Ammon's horn (tissue), 1 donor: ENCODE data around the gene DDX53.
A peak's percentile ranks its signal among the peaks of the same experiment; 100 is the strongest.

Experiments
- DNase-seq: peaks from one replicate; pipeline ENCODE4 v3.0.0-alpha.2; 2016; ENCODE audit warnings: low spot score

Gene DDX53

DNA sequence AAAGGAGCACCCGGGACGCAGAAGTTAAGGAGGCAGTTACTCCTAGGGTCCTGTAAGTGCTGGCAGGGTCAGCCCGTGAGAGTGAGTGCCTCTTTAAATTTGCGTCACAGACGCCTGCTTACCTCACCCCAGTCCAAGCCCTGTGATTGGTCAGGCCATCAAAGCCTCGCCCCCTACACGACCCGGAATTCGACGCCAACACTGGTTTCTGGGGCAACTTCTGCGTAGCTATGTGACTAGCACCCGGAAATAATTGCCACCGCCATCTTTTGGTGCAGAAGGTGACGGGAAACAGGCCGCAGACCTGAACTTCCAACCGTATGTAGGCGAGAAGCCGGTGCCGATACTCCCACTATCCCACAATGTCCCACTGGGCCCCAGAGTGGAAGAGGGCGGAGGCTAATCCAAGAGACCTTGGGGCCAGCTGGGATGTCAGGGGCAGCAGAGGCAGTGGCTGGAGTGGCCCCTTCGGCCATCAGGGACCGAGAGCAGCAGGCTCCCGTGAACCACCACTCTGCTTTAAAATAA is at the start of gene DDX53:
DDX53 (plus strand) TSS at position 265 of the 528 bp plus-strand sequence; CDS start at position 363, 98 bp downstream.
- DNase-seq, result no peak

DNA sequence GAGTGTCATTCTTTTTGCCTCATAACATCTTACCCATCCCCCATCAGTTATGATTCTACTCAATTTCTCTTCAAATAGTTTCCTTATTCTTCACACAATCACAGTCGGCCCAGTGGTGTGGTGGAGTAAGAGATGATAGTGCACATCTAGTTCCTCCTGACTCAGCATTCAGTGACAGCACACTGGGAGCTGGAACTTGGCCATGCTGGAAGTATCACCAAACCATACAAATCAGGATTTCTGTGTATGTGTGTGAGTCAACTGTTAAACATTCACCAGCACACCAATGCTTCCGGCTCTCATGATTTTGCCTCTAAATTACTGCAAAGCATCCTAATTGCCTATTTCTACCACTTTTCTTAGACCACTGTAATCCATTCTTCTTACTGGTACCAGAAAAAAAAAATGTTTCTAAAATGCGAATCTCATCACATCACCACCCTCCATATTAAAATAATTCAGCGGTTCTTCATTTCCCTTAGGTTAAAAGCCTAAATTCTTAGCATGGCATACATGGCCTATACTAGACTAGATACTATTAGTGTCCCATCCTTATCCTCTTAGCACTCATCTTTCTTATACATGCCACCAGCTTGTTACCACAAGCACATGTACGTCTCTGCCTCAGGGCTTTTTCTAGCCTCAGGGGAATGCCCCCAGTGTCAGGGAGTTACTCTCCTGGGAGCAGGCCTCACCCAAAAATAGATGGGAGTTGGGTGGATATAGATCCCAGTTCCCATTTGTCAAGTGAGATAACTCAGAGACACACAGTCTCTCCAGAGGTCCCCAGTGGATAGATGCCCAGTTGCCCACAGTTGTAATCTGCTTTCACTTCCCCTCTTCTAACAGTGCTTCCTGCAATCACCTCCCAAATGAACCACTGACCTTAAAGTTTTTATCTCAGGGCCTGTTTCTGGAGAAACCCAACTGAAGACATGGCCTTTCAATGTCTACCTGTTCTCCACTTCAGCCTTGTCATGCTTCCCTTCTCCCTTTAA is 49.2 kb upstream of the DDX53 start:
- peak; percentile 3 for DNase-seq

- DNase-seq, result no peak
Measured at GRCh38 chrX:22952010-22952409, 47.8 kb upstream of the DDX53 start.

DNA sequence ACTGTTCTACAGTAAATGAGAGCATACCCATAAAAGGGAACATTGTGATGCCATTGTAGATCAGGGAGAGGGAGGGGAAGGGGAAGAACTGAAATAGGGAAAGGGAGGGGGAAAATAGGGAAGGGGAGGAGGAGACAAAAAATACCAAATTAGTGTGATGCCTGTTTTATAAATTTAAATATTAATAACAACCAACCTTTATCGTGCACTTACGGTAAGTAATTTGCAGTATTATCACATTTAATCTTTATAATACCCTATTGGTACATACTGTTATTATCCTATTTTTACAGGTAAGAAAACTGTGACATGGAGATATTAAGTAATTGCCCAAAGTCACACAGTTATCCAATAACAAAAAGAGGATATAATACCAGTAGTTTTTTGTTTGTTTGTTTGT is 41.5 kb upstream of the DDX53 start:
- DNase-seq, result no peak

GRCh38 chrX:22959204-22959920 is 40.4 kb upstream of the DDX53 start:
- no peak for DNase-seq

- DNase-seq, result no peak
Measured at GRCh38 chrX:22963196-22963595, 36.6 kb upstream of the DDX53 start.

DNA sequence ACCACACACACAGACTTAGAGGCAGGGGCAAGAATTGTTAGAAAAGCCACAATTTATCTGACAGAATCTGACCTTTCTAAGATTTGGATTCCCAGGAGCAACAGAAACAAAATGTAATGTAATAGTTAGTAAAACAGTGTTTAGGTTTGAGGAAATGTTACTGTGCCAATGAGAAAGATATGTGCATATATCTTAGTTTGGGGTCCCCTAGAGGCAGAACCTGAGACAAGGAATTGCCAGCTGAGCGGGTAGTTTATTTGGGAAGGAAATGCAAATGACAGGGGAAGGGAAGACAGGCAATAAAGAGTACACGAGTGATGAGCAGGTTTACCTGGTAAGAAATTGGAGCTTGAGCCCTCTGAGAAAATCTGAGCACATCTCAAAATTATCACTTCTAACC is 31.3 kb upstream of the DDX53 start:
- DNase-seq, result no peak

DNA sequence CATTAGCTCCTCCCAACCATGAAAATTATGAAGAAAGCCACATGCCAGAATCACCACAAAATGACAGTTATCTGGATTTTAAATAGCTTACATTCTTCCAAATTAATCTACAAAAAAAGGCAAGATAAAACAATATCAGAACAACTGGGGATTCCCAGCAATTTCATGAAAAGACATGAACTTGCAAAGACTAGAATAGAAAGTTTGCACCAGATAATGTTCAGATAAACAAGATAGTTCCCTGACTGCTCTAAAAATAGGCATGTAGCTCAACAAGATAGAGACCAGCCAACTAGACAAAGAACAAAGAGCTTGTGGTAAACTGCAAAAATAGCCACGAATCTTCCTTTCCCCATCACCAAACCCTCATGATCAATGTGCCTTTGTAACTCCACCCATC is 30.3 kb upstream of the DDX53 start:
- DNase-seq, result no peak

- no peak for DNase-seq
Measured at GRCh38 chrX:22970861-22971260, 28.9 kb upstream of the DDX53 start.

DNA sequence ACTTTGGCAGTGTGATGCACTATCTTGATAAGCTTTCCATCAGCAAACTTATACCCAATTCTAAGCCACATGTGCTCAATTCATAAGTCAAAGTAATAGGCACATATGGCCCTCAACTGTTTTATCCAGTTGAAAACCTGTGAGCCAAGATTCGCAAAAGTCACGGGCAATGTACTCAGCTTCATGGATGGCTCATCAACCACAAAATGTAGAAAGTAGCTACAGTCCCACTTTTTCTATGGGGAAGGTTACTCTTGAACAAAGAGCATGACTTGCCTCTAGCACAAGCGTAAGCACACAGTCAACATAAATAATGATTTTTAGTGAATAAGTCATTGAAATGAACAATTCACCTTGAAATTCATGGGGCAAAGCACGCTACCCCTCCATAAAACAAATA is 25.1 kb upstream of the DDX53 start:
- no peak for DNase-seq

DNA sequence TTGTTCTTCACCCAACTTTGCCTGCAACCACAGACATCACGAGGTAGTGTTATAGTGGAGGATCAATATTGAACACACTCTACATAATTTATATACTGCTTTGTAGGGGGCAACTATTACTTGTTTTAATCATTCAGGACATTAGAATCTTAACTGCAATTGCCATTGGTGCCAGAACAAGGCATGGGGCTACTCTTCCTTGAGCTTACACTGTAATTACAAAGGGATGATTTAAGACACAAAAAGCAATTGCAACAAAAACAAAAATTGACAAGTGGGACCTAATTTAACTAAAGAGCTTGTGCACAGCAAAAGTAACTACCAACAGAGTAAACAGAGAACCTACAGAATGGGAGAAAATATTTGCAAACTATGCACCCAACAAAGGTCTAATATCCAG is 24.0 kb upstream of the DDX53 start:
- DNase-seq, result no peak

DNA sequence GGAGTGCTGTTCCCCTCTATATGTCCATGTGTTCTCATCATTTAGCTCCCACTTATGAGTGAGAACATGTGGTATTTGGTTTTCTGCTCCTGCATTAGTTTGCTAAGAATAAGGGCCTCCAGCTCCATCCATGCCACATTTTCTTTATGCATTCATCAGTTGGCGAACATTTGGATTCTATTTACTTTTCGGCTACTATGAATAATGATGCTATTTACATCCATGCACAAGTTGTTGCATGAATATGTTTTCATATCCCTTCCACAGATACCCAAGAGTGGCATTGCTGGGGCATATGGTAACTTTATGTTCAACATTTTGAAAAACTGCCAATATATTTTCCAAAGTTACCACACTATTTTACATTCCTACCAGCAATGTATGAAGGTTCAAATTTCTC is 13.8 kb upstream of the DDX53 start:
- DNase-seq, result no peak

GRCh38 chrX:22987452-22987851 is 12.3 kb upstream of the DDX53 start:
- no peak for DNase-seq

DNA sequence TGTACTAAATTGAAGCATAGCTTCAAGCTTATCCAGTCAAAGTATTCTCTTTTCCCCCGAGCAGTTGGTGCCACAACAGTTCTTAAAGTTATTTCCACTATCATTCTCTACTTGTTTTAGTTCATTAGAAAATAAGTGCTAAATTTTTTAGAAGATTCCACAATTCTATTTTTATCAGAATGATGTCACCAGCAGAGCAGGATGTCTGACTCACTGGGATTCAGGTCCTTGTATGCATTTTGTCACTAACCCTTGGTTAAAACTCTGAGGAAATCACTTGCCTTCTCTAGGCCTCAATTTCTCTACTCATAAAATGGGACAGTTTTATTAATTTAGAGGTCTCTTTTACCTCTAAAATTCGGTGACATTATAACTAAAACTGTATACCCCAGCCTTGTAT is 3.4 kb downstream of the DDX53 start:
- DNase-seq, result no peak

- DNase-seq, result peak; percentile 12
Measured at GRCh38 chrX:23008431-23009099, 8.8 kb downstream of the DDX53 start.

- DNase-seq, result no peak
Measured at GRCh38 chrX:23012162-23012561, 12.4 kb downstream of the DDX53 start.

GRCh38 chrX:23012636-23013035 is 12.9 kb downstream of the DDX53 start:
- DNase-seq, result no peak

DNA sequence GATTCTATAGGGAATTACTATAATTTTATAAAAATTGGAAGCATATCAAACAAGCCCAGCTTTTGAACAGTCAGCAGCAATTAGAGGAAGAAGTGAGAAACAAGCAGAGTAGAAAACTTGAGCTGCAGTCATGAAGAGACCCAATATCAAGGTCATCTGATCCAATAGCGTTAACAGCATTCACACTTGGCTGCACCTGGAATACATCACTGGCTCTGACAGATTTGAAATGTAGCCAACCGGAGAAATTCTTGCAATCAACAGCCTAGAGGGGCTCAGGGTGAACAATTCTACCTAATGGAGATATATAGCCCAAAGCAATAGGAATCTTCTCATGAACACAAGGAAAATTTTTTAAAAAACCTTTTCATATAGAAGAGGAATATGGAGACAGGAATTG is 13.6 kb downstream of the DDX53 start:
- DNase-seq, result no peak

DNA sequence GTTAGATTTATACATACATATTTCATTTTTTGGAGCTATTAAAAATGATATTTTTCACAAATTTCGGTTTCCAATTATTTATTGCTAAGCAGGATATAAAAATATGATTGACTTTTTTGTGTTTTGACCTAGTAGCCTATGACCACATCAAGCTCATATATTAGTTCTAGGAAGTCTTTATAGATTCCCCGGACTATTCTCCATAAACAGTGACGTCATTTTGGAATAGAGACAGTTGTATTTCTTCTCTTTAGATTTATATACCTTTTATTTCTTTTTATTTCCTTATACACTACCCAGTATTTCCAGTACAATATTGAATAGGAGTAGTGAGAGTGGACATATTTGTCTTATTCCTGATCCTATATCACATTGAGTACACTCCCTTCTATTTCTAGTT is 31.8 kb downstream of the DDX53 start:
- no peak for DNase-seq

GRCh38 chrX:23035493-23035892 is 35.7 kb downstream of the DDX53 start:
- DNase-seq, result no peak

- DNase-seq, result no peak
Measured at GRCh38 chrX:23046443-23046842, 46.7 kb downstream of the DDX53 start.

DNA sequence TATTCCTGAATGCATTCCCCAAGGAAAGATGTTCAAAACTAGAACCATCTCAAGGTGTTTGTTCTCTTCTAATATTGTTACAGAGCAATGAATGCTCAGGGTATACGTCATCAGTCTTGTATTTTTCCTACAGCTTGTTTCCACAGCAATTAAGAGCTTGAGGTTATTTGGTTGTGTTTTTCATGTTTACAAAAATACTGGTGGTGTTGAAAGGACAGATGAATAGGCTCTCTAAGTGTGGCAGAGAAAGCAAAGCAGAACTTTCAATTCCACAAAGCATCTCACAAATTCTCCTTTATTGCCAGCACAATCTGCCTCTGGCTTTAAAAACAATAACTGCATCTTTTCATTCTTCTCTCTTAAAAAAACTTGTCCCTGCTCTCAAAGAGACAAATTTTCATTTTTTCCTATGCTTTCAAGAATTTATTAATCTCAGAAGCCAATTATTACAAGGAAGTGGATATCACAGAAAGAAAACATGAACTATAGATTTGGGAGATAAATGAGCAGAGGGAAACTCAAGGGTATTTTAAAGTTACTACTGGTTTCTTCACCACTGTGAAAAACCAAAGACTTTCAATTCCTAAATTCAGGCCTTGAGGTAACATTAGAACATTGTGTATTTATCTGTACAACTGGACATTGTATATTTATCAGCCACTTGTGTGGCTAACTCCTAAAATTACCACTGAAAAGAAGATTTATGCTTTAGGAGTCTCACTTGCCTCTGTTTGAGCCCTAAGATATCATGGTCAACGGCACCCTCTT is 49.2 kb downstream of the DDX53 start:
- DNase-seq, result no peak
